LoVo (cell line): ENCODE data around the gene SNPH.
"Not testable (repeated sequence)": the region's sequence is repeated elsewhere in the genome, so short reads cannot be mapped to it uniquely, and the experiment has no call there.

Experiments used
- DNase-seq: peaks from one replicate; pipeline ENCODE4 v3.0.0-alpha.2; 2016; ENCODE audit warnings: low spot score

The SNPH gene

DNA sequence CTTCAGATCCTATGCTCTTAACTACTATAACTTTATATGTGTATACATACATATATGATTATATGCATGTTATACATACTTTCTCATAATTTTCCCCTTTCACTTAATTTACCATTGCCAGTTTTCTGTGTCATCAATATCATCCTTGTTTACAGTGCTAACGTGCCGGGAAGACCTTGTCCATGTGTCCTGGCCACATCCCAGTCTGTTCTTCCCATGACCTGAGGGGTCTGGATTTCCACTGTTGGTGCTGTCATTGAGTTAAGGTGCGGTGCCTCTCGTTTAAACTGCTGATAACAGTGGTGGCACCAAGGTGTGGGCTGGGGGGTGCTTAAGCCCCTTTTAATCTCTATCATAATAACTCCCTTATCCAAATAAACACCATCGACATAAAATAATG, 71.3 kb downstream of the SNPH start:
- DNase-seq: no peak

DNA sequence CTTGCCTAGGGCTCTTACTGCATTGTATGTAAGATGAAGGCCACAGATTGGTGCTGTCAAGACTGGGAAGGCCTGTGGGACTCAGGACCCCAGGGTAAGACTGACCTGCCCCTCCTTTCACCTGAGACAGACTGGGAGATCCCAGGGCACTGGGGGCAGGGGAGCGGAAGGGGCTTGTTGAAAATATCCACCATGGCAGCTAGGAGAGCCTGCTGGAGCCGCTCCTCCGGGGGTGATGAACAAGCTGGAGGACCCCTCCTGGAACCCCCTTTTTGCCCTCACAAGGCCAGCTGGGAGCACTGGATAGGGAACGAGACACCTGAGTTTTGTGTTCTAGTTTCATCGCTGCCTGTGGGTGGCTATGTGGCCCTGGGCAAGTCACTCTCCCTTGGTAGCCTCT, 72.0 kb downstream of the SNPH start:
- no peak for DNase-seq

DNA sequence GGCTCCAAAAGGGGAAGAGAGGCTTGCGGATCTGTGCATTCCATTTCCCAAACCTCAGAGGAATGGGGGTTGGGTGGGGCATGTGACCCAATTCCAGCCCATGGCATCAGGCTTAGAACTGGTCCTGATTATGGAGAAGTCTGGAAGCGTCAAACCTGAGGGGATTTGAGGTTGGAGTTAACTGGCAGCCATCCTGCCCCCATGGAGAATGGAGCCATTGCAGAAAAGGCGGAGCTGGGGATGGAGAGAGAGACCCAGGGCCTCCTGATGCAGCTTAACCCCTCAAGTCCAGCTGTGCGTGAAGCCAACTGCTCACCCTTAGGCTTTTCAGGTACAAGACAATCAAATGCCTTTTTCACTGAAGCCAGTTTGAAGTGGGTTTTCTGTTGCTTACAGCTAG, 72.7 kb downstream of the SNPH start:
- DNase-seq: no peak

DNA sequence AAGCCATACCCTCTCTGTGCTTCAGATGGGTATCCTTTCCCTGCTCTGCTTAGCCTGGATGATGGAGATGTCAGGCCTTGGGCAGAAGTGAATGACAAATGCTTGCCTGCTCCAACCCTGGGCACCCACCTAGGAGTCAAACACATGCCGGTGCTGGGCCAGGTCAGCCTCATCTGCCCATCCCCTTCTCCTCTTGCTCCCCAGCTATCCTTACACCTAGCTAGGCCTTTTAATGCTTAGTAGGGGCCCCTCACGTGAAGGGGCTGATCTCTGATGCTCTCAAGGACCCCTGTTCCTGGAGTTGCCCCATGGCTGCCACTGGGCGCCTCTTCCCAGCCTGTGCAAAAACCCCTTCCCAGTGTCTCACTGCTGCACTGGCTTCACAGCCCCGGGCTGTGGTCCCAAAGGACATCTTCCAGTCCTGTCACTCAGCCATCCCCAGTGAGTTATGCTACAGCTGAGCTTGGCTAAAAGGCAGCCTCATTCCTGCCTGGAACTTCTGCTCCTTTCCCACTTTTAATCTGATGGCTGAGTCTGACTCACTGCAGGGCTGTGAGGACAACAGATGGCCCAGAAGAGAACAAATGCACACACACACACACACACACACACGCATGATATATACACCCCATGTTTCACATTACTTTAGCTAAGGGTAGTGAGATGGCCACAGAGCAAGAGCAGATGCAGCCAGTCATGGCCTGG, 75.6 kb downstream of the SNPH start:
- DNase-seq: no peak

DNA sequence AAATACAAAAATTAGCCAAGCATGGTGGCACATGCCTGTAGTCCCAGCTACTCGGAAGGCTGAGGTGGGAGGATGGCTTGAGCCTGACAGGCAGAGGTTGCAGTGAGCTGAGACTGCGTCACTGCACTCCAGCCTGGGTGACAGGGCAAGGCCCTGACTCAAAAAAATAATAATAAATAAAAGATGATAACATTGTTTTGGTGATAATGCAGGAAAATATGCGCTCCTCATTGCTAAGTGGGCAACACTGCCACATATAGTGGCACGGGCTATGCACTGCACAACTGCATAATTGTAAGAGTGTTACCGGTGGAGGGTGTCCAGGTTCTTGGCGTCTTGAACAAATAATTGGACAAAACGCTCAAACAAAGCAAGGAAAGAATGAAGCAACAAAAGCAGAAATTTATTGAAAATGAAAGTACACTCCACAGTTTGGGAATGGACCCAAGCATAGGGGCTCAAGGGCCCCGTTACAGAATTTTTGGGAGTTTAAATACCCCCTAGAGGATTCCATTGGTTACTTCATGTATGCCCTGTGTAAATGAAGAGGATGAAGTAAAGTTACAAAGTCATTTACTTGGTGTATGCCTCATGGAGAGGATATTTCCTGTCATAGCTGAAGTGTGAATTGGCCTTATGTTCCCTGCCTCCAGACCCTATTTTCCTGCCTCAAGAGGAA, 77.5 kb downstream of the SNPH start:
- not testable (repeated sequence) for DNase-seq

DNA sequence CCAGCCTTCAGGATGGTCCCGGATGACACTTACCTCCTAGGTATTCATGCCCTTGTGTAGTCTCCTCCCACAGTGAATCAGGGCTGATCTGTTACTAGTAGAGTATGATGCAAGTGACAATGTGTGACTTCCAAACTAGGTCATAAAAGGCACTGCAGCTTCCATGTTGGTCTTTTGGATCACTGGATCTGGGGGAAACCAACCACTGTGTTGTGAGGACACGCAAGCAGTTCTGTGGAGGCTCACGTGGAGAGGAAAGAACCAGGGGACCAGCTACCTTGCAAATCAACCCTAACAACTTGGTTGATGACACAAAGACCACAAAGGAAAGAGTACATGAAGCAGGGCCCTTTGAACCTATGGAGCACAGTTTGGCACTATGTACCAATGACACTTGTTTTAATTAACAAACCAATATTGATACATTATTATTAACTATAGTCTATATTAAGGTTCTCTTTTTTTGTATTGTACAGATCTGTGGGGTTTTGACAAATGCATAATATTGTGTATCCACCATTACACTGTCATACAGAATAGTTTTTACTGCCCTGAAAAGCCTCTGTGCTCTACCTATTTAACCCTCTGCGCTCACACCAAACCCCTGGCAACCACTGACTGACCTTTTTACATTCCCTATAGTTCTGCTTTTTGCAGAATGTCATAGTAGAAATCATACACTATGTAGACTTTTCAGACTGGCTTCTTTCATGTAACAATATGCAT, 79.1 kb downstream of the SNPH start:
- no peak for DNase-seq

DNA sequence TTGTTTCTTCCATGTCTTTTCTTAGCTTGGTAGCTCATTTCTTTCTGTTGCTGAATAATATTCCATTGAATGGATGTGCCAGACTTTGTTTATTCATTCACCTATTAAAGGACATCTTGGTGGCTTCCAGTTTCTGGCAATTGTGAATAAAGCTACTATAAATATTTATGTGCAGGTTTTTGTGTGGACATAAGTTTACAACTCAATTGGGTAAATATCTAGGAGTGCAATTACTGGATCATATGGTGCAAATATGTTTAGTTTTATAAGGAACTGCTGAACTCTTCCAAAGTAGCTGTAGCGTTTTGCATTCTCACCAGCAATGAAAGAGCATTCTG, 79.6 kb downstream of the SNPH start:
- DNase-seq: no peak

DNA sequence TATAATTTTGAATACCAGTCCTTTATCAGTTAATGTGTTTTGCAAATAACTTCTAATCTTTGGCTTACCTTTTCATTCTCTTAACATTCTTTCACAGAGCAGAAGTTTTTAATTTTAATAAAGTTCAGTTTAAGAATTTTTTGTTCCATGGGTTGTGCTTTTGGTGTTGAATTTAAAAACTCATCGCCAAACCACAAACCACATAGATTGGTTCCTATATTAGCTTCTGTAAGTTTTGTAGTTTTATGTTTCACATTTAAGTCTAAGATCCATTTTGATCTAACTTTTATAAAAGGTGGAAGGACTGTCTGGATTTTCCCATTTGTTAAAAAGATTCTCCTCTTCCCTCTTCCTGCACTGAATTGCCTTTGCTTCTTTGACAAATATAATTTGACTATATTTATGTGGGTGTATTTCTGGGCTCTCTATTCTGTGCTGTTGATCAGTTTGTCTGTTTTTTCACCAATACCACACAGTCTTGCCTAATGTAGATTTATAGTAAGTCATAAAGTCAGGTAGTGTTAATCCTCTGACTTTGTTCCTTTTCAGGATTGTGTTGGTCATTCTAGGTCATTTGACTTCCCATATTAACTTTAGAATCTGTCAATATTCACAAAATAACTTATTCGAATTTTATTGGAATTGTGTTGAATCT, 80.3 kb downstream of the SNPH start:
- DNase-seq: no peak

DNA sequence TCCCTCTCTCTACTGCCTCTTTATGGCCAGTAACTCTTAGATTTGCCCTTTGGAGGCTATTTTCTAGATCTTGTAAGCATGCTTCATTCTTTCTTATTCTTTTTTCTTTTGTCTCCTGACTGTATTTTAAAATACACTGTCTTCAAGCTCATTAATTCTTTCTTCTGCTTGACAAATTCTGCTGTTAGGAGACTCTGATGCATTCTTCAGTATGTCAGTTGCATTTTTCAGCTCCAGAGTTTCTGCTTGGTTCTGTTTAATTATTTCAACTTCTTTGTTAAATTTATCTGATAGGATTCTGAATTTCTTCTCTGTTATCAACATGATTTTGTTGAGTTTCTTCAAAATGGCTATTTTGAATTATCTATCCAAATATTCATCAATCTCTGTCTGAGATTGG, 87.9 kb downstream of the SNPH start:
- no peak for DNase-seq

DNA sequence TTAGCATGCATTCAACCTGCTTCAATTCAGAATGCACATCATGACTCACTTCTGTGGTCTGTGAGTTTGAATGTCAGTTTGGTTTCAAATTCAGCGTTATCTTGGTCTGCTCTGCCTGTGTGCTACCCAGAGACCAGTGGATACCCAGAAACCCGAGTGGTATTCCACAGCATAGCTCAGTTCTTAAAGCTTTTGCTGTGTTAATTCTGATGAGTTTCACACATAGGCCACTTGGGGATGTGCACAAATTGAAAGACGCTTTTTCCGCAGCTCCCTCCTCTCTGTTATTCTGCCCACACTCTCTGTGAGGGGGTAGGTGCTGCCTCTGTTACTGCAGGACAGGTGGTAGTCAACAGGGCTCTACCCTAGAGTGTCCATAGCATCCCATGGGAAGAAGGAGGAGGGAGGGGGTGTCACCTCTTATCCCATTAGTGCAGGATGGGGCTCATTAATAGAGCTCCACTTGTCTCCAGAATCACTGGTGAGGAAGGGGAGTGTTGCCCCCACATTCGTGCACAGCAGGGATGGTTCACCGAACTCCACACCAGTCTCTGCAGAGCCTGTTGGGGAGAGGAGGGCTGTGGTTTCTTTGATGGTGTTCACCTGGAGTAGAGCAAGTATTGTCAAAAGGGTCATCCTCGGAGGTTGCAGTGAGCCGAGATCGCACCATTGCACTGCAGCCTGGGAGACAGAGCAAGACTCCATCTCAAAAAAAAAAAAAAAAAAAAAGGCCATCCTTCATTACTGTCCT, 92.0 kb downstream of the SNPH start:
- DNase-seq: no peak
